ENCODE data around the gene MAML3.

The MAML3 gene

DNA sequence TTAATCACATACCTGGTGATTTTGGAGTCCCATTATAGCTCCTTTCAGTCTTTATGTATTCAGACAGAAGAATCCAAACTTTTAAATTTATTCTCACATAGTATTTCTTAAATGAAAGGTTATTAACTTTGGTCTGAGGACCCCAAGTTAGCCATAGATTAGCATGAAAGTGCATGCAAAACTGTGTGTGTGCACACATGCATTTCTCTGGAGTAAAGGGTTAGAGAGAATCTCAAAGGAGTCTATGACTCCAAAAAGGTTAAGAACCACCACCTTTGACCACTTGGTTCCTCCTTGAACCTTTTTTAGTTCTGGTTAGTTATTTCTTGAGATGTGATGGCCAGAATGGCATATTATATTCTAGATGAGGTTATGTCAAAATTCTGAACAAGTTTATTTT, 386.4 kb downstream of the MAML3 start:
- Histone ChIP-seq H3K36me3 (ENCODE audit: control insufficient read depth, insufficient read depth, low read length) (no peaks in the 10 kb centered on the region), H3K4me1 (peaks cover 4% of the 10 kb centered on the region), H3K79me2 (no peaks in the 10 kb centered on the region), H3K4me3 (ENCODE audit: low read depth, low read length) (no peak overlapping the region), H3K9me3 (ENCODE audit: control insufficient read depth, low read length) (no peaks in the 10 kb centered on the region), H3K9ac (no peak overlapping the region), H3K4me2 (ENCODE audit: low read length) (no peak overlapping the region), H2AFZ (no peak overlapping the region), H3K27ac (no peak overlapping the region), H3K27me3 (ENCODE audit: control insufficient read depth, insufficient read depth, low read length) (no peaks in the 10 kb centered on the region)
- TF ChIP-seq, protein P1, sequence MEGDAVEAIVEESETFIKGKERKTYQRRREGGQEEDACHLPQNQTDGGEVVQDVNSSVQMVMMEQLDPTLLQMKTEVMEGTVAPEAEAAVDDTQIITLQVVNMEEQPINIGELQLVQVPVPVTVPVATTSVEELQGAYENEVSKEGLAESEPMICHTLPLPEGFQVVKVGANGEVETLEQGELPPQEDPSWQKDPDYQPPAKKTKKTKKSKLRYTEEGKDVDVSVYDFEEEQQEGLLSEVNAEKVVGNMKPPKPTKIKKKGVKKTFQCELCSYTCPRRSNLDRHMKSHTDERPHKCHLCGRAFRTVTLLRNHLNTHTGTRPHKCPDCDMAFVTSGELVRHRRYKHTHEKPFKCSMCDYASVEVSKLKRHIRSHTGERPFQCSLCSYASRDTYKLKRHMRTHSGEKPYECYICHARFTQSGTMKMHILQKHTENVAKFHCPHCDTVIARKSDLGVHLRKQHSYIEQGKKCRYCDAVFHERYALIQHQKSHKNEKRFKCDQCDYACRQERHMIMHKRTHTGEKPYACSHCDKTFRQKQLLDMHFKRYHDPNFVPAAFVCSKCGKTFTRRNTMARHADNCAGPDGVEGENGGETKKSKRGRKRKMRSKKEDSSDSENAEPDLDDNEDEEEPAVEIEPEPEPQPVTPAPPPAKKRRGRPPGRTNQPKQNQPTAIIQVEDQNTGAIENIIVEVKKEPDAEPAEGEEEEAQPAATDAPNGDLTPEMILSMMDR (IDR thresholded peaks at IDR 0.05) = no peak

DNA sequence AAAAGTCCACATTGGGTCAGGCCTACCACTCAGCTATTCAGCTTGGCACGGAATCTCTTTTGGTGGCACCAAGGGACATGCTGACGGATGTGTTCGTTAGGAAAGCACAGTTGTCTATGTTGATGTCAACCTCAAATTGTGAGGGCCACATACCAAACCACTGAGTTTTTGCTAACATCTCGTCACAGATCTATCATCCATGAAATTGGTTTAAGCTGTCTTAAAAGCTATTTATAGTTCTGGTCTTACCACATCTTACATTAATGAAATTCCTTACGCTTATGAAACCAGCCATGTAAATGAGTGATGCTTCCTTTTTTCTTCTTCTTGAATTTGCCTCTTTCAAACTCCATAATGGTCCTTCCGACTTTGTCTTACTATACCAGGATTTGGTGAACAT, 386.8 kb downstream of the MAML3 start:
- no peak overlapping the region for H3K4me2 ChIP-seq (ENCODE audit: low read length)
- no peaks in the 10 kb centered on the region for H3K36me3 ChIP-seq (ENCODE audit: control insufficient read depth, insufficient read depth, low read length)
- H3K4me3 ChIP-seq (ENCODE audit: low read depth, low read length) = no peak overlapping the region
- H3K9me3 ChIP-seq (ENCODE audit: control insufficient read depth, low read length) = no peaks in the 10 kb centered on the region
- H3K4me1 ChIP-seq = peaks cover 4% of the 10 kb centered on the region
- H3K27ac ChIP-seq = no peak overlapping the region
- no peak overlapping the region for H2AFZ ChIP-seq
- H3K9ac ChIP-seq = no peak overlapping the region
- H3K27me3 ChIP-seq (ENCODE audit: control insufficient read depth, insufficient read depth, low read length) = no peaks in the 10 kb centered on the region
- TF ChIP-seq, protein P1 (IDR thresholded peaks at IDR 0.05) = no peak
- no peaks in the 10 kb centered on the region for H3K79me2 ChIP-seq

DNA sequence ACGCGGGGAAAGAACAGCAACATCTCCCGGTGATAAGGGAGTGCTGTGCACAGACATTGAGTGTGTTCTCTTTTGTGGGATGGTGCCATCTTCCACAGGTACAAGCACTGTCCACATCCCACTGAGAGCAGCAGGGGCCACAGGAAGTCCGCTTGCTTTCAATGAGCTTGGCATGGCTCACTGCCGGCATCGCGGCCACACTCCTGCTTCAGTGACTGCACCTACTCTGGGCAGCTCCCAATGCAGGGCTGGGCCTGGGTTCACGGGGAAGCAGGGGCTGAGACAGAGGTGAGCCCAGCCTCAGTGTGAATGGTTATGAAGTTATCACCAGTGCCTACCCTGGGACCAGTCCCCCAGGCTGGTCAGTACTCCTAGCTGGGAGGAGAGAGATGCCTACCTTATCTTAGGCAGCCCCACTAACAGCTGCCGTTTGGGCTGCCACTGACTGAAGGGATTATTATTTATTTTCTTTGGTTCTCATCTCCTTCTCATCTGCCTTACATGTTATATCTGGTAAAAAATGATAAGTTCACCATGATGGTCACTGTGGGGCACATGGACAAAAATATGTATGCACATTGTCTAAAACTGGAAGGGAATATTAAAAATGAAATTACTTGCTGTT, 389.2 kb downstream of the MAML3 start:
- Histone ChIP-seq H3K36me3 (ENCODE audit: control insufficient read depth, insufficient read depth, low read length) (no peaks in the 10 kb centered on the region), H3K27ac (no peak overlapping the region), H3K4me2 (ENCODE audit: low read length) (no peak overlapping the region), H2AFZ (no peak overlapping the region), H3K4me3 (ENCODE audit: low read depth, low read length) (no peak overlapping the region), H3K27me3 (ENCODE audit: control insufficient read depth, insufficient read depth, low read length) (no peaks in the 10 kb centered on the region), H3K79me2 (peaks cover 2% of the 10 kb centered on the region), H3K9me3 (ENCODE audit: control insufficient read depth, low read length) (no peaks in the 10 kb centered on the region), H3K9ac (no peak overlapping the region), H3K4me1 (peaks cover 4% of the 10 kb centered on the region)
- TF ChIP-seq, protein P1 (IDR thresholded peaks at IDR 0.05) = no peak

DNA sequence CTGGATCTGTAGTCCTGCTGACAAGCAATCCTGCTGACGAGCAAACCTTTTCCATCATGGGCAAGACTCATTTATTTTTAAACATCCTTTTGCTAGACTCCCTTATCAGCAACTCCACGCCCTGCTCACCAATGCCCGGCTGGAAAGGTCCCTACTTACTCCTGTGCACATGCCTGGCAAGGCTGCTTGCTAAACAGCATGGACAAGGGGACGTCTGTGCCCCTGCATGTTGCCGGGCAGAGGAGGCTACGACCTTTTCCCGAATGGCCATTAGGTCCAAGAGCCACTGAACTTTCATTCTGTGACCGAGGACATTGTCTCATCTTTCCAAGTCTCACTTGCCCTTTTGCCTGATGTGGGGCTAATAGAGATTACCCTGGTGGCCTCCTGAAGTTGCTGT, 389.8 kb downstream of the MAML3 start:
- Histone ChIP-seq H3K9ac (no peak overlapping the region), H3K79me2 (peaks cover 2% of the 10 kb centered on the region), H3K27me3 (ENCODE audit: control insufficient read depth, insufficient read depth, low read length) (no peaks in the 10 kb centered on the region), H3K4me3 (ENCODE audit: low read depth, low read length) (no peak overlapping the region), H3K4me2 (ENCODE audit: low read length) (no peak overlapping the region), H3K4me1 (peaks cover 4% of the 10 kb centered on the region), H2AFZ (no peak overlapping the region), H3K9me3 (ENCODE audit: control insufficient read depth, low read length) (no peaks in the 10 kb centered on the region), H3K27ac (no peak overlapping the region), H3K36me3 (ENCODE audit: control insufficient read depth, insufficient read depth, low read length) (no peaks in the 10 kb centered on the region)
- TF ChIP-seq, protein P1 (IDR thresholded peaks at IDR 0.05) = no peak

DNA sequence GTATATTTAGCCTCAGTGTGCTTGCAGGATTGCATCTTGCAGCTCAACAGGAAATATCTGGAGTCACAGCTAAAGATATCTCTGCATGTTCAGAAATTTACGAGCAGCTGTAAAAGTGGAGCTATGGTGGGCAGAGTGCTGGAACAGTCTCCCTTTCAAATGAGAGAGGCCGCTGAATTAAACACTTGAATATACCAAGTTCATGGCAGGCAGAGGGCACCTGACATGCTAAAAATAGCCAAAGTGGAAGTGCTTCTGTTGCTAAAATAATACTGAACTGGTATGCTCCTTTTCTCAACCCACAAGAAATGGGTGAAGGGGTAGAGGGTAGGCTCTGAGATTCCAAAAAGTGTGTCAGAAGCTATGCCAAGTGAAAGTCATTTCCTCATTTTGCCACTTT, 390.3 kb downstream of the MAML3 start:
- no peak overlapping the region for H2AFZ ChIP-seq
- H3K79me2 ChIP-seq = peaks cover 2% of the 10 kb centered on the region
- no peak overlapping the region for H3K9ac ChIP-seq
- H3K4me2 ChIP-seq (ENCODE audit: low read length) = no peak overlapping the region
- H3K4me3 ChIP-seq (ENCODE audit: low read depth, low read length) = peak overlapping the region; percentile 36
- H3K9me3 ChIP-seq (ENCODE audit: control insufficient read depth, low read length) = no peaks in the 10 kb centered on the region
- no peak overlapping the region for H3K27ac ChIP-seq
- no peaks in the 10 kb centered on the region for H3K36me3 ChIP-seq (ENCODE audit: control insufficient read depth, insufficient read depth, low read length)
- H3K27me3 ChIP-seq (ENCODE audit: control insufficient read depth, insufficient read depth, low read length) = no peaks in the 10 kb centered on the region
- H3K4me1 ChIP-seq = peaks cover 4% of the 10 kb centered on the region
- TF ChIP-seq, protein P1 (IDR thresholded peaks at IDR 0.05) = no peak
